ENCODE results near the gene IL33.

DNA sequence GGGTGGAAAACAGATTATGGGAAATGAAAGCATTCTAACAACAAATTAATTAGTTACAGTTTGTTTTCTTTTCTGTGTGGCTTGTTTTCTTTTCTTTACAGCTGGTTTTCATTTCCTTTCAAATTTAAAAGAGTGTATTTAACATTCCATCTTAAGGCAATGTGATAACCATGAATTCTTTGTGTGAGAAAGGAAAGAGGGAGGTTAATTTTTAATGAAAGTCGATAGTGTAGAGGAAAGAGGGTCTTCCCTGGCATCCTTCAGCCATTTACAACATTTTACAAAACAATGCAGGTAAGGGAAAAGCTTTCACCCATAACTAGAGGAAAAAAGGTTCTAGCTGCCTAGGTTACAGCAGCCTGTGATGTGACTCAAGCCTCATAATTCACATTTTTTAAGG is 43.9 kb upstream of the IL33 start:
- TF ChIP-seq POLR2A (IDR thresholded peaks at IDR 0.05), result no peak
- no peak for TF ChIP-seq CTCF (IDR thresholded peaks at IDR 0.05)

Measured in uterus (tissue), 2 donors.